GM11168 (cell line): Measurements from ENCODE around the gene ME3.

ENCODE experiments used
- in situ Hi-C: fragments of 300-500 bp; cut with MboI; formaldehyde crosslinking; loops from one replicate; pipeline ENCODE4 v1.12.0; 2022; ENCODE audit warnings: low sequenced_read_pairs; ENCODE audit not compliant: unreplicated experiment

ME3 gene

DNA sequence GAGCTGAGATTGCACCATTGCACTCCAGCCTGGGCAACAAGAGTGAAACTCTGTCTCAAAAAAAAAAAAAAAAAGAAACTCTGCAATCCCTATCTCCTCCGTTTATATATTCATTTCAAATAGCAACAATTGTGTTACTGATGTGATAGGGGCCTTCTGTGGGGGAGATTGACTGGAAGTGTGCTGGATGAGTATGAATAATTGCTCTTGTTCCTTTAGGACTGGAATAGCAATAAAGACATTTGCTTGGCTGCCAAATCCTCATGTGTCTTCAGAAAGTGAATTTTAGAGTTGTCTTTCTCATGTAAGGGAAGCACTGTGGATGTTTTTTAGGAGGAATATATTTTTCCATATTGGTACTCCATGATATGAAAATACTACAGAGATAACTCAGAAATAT lies 21.1 kb upstream of the ME3 start:
- in situ Hi-C loops = no loop called here

DNA sequence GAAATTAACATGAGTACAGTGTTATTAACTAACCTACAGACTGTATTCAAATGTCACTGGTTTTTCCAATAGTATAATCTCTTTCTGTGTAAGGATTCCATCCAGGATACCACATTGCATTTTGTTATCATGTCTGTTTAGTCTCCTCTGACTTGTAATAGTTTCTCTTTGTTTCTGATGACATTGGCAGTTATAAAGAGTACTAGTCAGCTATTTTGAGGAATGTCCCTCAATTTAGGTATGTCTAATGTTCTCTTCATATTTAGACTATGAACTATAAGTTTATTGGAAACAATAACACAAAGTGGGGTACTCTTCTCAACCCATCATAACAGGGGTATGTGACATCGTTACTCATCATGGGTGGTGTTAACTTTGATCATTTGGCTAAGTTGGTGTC lies 20.3 kb upstream of the ME3 start:
- in situ Hi-C loops = no loop called here

DNA sequence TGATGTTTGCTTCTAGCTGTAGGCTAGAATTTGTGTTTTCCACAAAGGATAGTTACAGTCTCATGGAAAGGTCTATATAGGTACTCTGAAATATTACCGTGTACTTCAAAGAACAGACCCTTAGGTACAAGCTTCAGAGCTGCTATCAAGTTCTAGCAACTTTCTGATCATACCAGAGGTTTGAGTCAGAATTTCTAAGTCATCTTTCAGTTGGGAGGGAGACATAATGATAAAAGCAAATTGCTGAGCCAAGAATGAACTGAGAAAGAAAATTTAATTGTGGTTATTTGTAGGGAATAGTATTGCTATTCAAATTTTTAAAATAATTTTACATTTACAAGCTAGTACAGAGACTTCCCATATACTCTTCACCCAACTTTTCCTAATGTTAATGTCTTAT lies 19.9 kb upstream of the ME3 start:
- in situ Hi-C loops = no loop called here

DNA sequence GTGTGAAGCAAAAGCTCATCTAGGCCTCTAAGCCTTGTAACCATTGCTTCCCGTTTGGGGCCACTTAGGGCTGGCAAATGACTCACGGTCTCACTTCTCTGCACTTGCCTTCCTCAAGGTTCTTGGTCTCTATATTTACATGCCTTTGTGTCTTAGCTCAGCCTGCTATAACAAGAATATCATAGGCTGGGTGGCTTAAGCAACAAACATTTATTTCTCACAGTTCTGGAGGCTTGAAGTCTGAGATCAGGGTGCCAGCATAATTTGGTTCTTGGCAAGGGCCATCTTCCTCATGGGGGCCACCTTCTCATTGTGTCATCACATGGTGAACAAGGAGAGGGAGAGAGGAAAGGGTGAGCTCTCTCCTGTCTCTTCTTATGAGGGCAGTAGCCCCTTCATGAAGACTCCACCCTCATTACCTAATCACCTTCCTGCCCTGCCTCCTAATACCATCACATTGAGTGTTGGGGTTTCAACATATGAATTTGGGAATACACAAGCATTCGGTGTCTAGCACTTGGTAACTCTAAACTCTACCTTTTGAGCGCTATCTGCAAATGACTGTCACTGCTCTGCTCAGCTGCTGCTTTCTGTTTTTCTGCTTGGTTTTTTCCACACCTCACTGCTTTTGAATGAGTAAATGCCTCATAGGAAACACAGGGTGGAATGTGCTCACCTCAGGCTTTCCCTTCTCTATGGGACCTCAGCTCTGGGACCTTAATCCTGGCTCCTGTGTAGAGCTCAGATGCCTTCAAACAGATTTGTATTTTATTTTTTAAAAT lies 16.2 kb upstream of the ME3 start:
- in situ Hi-C loops = no loop called here

DNA sequence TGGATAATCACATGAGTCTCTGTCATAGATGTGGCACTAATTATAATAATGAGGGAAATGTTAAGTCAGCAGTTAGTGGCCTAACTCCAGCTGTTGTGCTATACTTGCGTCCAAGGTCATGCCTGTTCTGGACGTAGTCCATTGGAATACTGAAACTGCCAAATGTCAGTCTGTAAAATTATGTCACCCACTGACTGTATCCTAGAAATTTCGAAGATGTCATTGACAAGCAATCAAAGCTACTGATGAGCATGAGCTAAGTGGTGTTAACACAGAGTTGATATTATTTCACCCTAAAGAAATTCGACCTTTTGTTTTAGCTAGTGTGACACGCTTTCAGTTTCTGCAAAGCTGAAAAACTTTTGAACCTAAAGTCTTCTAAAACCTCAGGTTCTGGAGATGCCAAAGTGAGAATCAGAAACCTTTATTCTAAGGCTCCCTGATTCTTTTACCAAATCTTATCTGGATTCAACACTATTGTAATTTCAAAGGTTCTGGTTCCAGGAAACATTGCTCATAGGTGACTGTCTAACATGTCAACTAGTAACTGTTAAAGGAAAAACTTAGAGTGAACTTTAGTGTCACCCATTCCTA lies 14.9 kb upstream of the ME3 start:
- in situ Hi-C loops = no loop called here

DNA sequence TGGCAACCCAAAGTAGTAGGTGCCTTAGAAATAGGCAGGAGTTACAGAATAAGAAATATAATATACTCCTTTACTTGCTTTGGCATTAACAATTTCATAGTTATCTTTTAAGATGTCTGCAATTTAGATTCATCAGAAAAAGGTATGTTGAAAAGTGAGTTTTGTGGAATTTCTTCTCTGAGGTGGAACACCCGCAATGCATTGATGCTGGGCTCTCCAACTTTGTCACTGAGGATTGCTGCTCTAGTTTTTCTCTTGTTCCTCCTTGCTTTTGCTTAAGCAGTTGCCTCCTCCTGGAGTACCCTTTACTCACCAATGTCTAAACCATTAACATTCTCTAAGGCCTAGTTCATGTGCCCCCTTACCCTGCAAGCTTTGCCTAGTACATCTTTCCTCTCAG lies 14.1 kb upstream of the ME3 start:
- in situ Hi-C loops = no loop called here

DNA sequence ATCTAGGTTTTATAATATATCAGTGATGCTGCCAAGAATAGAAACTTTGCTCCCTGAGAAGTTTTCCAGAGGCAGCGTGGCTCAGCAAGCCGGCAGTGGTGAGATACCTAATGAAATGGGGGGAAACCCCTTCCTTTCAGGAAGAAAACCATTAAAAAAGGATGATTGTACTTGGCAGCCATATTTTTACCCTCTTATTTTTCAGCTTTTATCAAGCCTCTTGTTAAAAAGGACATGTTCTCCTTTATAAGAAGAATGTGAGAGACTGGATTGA lies 9.0 kb upstream of the ME3 start:
- in situ Hi-C loops = no loop called here

DNA sequence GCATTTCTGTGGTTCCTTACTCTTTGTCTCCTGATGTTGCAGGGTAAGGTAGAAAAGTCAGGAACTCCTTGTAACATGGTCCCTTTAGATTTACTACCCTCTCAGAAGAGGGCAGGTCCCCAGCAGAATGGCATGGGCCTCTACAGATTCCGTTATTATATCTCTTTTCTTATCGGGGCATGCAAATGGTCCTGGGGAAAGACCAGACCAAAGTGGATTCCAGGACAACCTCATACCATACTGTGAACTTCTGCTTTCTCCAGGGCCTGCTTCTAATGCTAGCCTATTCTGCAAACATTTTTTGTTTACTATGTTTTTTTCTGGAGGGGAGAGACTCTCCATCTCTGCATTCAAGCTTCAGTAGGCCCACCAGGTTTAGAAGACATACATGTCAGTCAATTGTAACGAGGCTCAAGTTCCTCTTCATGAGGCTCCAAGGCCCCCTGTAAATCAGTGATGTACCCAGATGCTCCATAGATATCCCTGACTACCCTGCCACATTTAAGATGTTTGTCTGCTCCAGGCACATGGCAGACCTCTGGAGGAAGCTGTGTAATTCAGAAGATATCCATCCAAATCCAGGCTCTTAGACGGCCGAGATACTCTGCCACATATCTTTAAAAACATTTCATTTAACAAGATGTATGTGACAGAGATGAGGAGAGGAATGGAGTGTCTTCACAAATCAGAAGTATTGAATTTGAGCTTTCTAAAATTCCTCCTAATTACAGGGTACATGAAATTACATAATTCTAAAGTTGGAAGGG lies 8.5 kb upstream of the ME3 start:
- in situ Hi-C loops = no loop called here

DNA sequence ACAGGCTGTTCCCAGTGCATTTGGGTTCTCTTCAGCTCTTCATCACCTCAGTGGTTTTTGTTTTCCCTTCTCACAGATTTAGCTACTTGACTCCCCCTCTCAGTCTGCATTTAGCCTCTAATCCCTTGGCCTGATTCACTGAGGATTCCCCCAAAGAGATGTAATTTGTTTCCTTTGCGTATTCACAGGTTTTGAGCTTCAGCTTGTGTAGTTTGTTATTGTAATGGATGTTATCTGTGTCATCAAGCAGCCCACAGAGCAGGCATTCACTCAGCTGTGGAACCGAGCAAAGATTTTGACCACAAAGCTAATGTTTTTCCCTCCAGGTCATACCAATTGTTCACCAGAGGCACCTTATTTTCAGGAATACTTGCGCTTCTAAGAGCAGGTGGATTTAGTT lies 6.4 kb upstream of the ME3 start:
- in situ Hi-C loops = no loop called here

DNA sequence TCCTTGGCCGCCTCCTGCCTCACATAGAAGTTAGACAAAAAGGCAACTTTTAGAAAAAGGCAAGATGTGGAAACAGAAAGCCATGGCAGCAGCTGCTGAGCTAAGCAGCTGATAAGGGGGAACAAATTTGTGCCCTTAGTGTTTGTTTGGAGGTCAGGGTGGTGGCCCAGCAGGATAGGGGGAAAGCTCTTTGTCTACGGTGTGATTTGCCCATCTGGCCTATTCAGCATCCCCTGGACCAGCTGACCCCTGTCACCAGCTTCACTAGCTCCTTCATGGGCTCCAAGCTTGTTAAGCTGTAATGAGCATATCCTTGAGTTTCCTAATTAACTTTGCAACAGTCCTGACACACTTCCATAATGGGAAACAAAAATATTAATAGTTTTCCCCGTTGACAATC lies 5.9 kb upstream of the ME3 start:
- in situ Hi-C loops = no loop called here

DNA sequence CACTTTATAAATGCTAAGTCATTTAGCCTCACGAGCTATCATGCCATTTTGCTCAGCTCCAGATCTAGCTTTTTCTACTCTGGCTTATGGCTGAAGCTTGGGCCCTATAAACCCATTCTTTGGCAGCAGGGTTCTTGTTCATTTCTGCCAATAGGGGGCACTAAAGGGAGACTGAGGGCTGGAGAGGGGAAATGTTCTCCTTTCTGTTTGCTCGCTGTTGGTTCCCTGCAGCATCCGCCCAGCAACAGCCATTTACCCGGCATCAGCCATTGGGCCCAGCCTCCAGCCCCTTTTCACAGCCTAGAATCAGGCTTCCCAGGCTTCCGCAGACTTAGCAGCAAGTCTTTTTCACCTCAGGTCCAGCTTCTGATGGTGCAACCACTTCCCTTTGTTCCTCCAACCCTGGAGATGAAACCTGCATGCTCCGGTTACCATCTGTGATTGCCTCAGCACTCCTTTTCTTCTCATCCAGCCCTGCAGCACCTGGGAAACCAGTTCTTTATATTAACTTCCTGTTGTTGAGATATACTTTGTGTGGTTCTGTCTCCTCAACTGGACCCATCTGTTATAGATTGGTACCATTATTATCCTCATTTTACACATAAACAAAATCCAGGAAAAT lies 4.2 kb upstream of the ME3 start:
- in situ Hi-C loops = no loop called here

DNA sequence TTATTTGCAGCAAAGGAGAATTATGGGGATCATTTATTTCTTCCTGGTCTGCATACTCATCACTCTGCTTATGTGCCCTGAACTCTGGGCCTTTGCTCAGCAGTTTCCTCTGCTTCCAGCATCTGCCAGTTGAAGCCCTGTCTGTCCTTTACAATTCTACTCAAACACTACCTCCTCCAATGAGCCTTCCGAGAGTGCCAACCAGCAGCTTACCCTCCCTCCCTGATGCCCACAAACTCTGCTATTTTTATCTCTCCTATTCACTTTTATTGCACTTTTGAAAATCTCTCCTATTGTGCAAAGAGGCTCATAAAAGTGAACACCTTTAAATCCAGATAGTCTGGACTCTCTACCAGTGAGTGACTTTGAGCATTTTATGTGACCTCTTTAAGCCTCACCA lies 3.6 kb upstream of the ME3 start:
- in situ Hi-C loops = no loop called here

DNA sequence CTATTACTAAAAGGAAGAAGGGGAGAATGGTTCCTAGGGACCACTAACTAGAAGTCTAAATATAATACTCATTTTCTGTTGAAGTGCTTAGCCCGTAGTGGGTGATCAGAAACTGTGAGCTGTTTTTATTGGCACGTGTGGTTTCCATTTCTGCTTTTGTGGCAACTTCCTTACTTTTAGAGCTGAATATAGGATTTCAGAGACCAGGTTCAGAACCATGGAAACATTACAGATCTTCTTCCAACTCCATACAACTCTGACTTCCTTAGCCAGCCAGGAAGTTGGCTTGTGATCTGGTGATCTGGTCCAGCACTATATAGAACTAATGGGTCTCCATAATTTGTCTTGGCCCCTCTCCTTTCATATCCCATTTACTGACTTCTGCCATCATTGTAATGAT lies 2.6 kb upstream of the ME3 start:
- in situ Hi-C loops = no loop called here

DNA sequence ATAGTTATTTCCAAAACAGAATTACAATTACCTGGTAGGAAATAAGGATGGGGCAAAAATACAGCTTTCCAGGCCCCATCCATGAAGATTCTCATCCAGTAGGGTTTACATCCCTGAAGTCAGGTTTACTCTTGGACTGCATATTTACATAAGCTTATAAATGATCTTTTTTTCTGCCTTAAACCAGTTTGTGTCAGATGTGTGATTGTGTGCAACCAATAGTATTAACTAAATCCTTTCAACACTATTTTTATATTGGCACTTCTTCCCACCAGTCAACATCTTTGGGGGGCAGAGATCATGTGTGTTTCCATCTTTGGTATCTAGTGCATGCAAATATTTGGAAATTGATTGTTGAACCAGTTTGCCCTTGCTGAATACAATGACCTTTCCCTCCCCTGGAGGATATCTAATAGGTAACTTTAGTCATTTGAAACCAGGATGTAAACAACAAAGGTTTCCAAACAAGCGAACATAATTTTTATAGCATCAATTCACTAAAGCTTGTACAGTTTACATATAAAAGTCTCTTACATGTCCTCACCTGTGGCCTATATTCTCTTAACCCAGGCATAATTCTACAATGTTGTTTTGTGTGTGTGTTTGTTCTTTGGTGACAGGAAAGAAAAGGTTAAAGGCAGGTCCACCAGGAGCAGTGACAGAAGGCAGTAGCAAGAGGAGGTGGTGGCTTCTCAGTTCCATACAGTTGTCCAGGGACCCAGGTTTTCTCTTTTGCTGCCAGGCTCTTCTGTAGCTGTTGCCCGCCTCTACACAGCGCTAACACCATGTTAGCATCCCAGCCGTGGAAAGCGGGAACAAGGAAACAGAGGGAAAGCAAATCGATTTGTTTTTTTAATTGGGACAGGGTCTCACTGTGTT lies 1.7 kb upstream of the ME3 start:
- in situ Hi-C loops = no loop called here

DNA sequence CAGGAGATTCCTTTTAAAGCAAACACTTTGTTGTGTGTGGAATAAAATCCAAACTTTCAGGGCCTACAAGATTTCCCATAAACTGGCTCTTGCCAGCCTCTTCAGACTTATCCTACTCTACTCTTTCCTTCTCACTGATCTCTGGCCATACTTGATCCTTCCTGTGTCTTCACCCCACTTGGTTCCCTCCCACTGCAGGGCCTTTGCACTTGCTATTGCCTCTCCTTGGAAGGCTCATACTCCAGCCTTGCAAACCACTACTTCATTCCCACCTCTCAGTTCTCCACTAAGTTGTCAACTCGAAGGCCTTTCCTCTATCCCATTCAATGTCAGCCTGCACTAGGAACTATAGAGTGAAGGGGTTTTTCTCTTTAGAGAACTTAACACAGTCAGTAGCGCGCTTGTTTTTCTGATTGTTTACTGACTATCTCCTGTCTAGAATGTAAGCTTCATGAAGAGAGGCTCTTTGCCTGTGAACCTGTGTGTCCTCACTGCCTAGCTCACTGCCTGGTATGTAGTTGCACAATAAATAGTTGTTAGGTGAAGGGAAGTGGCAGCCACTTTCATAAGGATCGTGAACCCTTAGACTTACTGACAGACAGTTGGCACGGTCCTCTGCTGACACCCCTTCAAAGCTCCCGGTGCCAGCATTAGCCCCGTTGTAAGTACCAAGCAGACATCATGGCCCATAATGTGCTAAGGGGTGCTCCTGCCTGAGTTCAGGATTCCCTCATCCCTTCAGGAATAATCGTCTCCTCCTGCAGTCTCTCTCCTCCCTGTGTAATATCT lies 833 bp upstream of the ME3 start:
- in situ Hi-C loops = no loop called here

DNA sequence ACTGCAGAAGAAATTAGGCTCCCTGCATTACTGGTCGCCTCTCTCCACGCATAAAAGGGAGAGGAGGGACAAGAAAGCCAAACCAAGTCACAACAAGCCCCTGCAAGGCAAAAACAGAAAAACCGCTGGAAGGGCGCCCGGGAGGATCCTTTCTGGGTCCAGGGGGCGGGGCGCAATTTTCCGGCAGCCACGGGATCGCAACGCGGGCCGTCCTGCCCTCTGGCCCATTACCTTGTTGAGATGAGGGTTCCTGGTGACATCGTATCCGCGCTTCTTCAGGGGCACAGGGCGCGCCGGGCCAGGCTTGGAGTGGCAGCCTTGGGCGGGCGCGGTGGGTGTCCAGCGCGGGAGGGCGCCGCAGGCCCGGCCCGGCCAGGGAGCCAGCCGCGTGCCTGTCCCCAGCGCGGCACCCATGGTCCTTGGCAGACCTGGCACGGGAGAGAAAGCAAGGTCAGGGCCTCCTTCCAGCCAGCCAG lies 847 bp downstream of the ME3 start:
- in situ Hi-C loops = no loop called here

DNA sequence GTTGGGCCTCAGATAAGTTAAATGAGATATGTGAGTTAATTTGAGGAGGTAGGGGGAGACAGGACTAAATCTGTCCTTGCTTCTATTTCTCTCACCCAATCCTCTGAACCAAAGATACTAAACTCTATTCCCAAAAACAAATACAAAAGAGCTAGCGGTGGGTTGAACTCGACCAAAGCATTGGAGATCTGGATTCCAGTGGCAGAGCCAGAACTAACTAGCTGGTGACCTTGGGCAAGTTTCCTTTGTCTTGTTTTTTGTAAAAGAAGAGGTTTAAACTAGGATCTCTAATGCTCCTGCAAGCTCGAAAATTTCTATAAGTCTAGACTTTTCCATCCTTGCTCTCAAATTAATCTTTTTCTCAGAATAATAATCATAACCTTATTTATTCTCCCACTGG lies 1.5 kb downstream of the ME3 start:
- in situ Hi-C loops = no loop called here

DNA sequence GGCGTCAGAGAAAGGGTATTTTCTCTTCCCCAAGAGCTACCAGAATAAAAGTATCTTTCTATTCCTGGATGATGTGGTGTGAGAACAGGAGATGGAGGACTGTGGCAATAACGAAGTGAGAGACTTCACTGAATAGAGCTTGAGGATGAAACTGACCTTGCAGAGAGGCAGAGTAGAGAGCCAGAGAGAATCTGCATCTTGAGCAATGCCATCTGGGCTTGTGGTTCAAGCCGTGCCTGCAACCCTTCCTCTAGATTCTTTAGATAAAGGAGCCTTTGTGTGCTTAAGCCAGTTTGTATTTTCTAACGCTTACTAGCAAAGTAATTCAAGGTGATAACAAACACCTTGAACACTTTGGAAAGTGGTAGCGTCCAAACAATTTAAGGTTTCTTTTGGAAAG lies 2.2 kb downstream of the ME3 start:
- in situ Hi-C loops = no loop called here

DNA sequence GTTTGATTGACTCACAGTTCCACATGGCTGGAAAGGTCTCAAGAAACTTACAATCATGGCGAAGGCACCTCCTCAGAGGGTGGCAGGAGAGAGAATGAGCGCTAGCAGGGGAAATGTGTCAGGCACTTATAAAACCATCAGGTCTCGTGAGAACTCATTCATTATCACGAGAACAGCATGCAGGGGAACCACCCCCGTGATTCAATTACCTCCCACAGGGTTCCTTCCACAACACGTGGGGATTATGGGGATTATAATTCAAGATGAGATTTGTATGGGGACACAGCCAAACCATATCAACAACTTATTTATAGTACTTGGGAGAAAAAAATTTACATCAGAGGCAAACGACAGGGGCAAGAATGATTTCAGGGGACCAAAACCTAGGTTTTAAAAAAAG lies 3.0 kb downstream of the ME3 start:
- in situ Hi-C loops = no loop called here

DNA sequence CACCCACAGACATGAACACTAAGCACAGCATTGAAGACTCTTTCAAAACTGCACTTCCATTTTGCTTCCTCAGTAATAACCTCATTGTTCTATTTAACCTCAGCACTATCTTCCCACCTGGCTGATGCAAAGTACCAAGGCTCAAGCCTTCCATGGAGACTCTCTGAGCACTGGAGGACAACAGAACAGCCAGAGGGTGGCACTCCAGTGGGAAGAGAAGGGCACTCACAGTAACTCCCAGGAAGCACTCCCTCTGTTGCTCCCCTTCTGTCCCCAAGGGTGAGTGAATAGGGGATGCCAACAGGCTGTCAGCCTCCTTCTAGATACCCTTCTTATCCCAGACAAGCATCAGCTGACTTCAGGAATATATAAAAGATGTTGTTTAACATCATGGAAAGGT lies 3.5 kb downstream of the ME3 start:
- in situ Hi-C loops = no loop called here
